Breast epithelium (tissue), 3 donors: ENCODE measurements around the gene IL26.

Experiments
- CTCF ChIP-seq, 3 donors: fragments of 450-650 bp; IDR thresholded peaks; one replicate each; pipeline ENCODE4 v1.5.1; 2016 to 2017; ENCODE audit warnings: antibody characterized with exemption in 3 of 3, mild to moderate bottlenecking in 3 of 3, moderate library complexity in 3 of 3
- POLR2A ChIP-seq: fragments of 450-650 bp; IDR thresholded peaks from one replicate; pipeline ENCODE4 v1.6.1; 2016; ENCODE audit warnings: antibody characterized with exemption, mild to moderate bottlenecking, moderate library complexity
- POLR2AphosphoS5 ChIP-seq, 3 donors: sonication (generic); formaldehyde crosslinking; IDR thresholded peaks; one replicate each; pipeline ENCODE4 v1.6.1; 2017; ENCODE audit warnings: antibody characterized with exemption in 3 of 3

GRCh38 chr12:68189821-68190242 lies 35.8 kb downstream of the IL26 start:
- TF ChIP-seq CTCF (IDR thresholded peaks at IDR 0.05), result no peak
- TF ChIP-seq POLR2AphosphoS5 (IDR thresholded peaks at IDR 0.05), result no peak
- TF ChIP-seq POLR2A, result no peak
